ENCODE data around the gene TP73.
A peak's percentile ranks its signal among the peaks of the same experiment; 100 is the strongest.
"Not testable (repeated sequence)": the region's sequence is repeated elsewhere in the genome, so short reads cannot be mapped to it uniquely, and the experiment has no call there.

TP73 gene

DNA sequence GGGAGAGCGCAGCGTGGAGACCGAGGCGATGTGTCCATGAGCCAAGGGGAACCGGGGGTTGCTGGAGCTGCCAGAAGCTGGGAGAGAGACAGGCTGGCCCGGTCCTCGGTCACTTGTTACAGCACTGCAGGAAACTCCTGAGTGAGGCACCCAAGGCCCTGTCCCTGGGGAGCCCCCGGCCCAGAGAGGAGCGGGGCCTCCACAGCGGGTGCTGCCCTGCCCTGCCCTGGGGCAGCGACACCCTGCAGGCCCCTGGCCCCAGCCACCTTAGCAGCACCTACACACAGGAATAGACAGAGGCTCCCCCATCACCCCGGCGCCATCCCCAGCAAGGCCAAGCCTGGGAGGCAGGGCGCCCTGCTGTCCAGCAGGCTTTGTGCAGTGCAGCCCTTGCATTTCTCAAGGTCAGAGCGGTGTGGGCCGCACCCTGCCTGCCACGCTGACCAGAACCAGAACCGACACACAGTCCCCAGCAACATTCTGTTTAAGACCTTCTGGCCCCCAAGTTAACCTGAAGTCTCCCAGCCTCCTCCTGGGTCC, 34.4 kb upstream of the TP73 start:
- ChIA-PET CTCF (interaction anchor here (0.6 to 4.8 kb wide), 9 partner anchors 8 to 165 kb away, joined by 3 to 55 read pairs (median 5); no protein-coding TSS in a partner anchor), POLR2A (no interaction called here)
- TF ChIP-seq, protein P1, sequence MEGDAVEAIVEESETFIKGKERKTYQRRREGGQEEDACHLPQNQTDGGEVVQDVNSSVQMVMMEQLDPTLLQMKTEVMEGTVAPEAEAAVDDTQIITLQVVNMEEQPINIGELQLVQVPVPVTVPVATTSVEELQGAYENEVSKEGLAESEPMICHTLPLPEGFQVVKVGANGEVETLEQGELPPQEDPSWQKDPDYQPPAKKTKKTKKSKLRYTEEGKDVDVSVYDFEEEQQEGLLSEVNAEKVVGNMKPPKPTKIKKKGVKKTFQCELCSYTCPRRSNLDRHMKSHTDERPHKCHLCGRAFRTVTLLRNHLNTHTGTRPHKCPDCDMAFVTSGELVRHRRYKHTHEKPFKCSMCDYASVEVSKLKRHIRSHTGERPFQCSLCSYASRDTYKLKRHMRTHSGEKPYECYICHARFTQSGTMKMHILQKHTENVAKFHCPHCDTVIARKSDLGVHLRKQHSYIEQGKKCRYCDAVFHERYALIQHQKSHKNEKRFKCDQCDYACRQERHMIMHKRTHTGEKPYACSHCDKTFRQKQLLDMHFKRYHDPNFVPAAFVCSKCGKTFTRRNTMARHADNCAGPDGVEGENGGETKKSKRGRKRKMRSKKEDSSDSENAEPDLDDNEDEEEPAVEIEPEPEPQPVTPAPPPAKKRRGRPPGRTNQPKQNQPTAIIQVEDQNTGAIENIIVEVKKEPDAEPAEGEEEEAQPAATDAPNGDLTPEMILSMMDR (IDR thresholded peaks at IDR 0.05; ENCODE audit: control extremely low read depth, extremely low read depth, low read depth, missing control alignments), result no peak
- DNase-seq (ENCODE audit: extremely low spot score), result no peak

DNA sequence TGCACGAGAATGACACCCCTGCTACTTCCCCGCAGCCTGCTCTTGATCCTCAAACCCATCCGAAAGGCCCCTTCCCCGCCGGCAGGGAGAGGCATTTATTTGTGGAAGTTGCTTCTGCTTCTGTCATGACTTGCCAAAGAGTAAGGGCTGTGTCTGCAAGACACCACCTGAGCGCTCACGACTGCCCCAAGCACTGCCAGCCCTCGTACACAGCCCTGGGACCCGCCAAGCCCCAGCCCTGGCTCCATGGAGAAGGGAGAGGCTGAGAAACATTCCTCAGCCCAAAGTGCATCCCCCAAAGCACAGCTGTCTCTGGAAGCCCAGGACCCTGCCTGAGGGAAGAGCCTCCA, 33.8 kb upstream of the TP73 start:
- CTCF ChIA-PET, result interaction anchor here (0.6 to 6.4 kb wide), 31 partner anchors 9 to 165 kb away, joined by 3 to 71 read pairs (median 4); no protein-coding TSS in a partner anchor
- TF ChIP-seq, protein P1 (IDR thresholded peaks at IDR 0.05; ENCODE audit: control extremely low read depth, extremely low read depth, low read depth, missing control alignments), result no peak
- POLR2A ChIA-PET, result no interaction called here
- no peak for DNase-seq (ENCODE audit: extremely low spot score)

DNA sequence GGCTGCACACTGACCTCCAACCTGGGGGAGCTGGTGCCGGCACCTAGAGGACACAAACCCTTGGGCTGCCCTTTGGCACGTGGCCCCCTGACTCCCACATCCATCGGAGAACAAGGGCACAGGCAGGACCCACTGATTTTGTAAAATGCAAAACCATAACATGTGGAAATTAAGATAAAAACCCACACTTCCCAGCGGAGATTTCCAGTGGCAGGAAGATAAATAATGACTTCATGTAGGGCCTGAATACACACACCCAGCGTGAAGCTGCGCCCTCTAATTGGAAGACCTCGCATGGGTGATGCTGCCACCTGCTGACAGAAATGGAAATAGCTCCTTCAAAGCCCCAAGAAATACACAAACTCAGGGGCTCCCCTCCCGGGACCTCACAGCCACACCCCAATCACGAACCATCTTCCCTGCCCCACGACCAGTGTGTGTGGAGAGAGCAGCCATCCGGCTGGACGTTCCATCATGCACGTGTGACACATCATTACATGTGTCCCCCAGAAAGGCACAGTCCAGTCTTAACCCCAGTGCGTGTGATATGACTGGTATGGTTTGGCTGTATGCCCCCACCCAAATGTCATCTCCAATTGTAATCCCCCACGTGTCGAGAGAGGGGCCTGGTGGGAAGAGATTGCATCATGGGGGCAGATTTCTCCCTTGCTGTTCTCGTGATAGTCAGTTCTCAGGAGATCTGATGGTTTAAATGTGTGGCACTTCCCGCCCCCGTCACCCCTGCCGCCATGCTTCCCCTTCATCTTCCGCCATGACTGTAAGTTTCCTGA, 33.2 kb upstream of the TP73 start:
- ChIA-PET POLR2A (no interaction called here), CTCF (interaction anchor here (0.6 to 6.4 kb wide), 35 partner anchors 9 to 1237 kb away, joined by 3 to 71 read pairs (median 4); no protein-coding TSS in a partner anchor)
- TF ChIP-seq, protein P1 (IDR thresholded peaks at IDR 0.05; ENCODE audit: control extremely low read depth, extremely low read depth, low read depth, missing control alignments), result peak; percentile 82
- DNase-seq (ENCODE audit: extremely low spot score), result peak; percentile 81

DNA sequence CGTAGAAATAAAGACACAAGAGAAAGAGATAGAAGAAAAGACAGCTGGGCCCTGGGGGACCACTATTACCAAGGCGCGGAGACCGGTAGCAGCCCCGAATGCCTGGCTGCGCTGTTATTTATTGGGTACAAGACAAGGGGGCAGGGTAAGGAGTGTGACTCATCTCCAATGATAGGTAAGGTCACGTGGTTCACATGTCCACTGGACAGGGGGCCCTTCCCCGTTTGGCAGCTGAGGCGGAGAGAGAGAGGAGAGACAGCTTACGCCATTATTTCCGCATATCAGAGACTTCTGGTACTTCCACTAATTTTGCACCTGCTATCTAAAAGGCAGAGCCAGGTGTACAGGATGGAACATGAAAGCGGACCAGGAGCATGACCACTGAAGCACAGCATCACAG, 31.6 kb upstream of the TP73 start:
- TF ChIP-seq, protein P1 (IDR thresholded peaks at IDR 0.05; ENCODE audit: control extremely low read depth, extremely low read depth, low read depth, missing control alignments), result no peak
- CTCF ChIA-PET, result interaction anchor here (0.8 to 6.4 kb wide), 19 partner anchors 10 to 1239 kb away, joined by 3 to 71 read pairs (median 6); no protein-coding TSS in a partner anchor
- POLR2A ChIA-PET, result no interaction called here
- no peak for DNase-seq (ENCODE audit: extremely low spot score)

DNA sequence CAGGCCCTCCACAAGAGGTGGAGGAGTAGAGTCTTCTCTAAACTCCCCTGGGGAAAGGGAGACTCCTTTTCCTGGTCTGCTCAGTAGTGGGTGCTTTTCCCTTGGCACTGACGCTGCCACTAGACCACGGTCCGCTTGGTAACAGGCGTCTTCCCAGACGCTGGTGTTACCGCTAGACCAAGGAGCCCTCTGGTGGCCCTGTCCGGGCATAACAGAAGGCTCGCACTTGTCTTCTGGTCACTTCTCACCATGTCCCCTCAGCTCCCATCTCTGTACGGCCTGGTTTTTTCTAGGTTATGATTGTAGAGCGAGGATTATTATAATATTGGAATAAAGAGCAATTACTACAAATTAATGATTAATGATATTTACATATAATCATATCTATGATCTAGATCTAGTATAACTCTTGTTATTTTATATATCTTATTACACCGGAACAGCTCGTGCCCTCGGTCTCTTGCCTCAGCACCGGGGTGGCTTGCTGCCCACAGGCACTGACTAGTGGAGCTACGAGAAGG, 31.1 kb upstream of the TP73 start:
- POLR2A ChIA-PET; DNase-seq (ENCODE audit: extremely low spot score): not testable (repeated sequence)
- CTCF ChIA-PET, result interaction anchor here (0.7 to 6.4 kb wide), 15 partner anchors 10 to 168 kb away, joined by 3 to 71 read pairs (median 7); no protein-coding TSS in a partner anchor

DNA sequence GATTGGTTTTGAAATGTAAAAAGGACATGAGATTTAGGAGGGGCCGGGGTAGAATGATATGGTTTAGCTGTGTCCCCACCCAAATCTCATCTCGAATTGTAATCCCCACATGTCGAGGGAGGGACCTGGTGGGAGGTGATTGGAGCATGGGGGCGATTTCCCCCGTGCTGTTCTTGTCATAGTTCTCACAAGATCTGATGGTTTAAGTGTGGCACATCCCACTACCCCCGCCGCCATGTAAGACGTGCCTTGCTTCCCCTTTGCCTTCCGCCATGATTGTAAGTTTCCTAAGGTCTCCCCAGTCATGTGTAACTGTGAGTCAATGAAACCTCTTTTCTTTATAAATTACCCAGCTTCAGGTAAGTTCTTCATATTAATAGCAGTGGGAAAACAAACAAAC, 30.2 kb upstream of the TP73 start:
- CTCF ChIA-PET, result interaction anchor here (0.7 to 6.4 kb wide), 11 partner anchors 9 to 169 kb away, joined by 3 to 71 read pairs (median 8); no protein-coding TSS in a partner anchor
- POLR2A ChIA-PET, result not testable (repeated sequence)

DNA sequence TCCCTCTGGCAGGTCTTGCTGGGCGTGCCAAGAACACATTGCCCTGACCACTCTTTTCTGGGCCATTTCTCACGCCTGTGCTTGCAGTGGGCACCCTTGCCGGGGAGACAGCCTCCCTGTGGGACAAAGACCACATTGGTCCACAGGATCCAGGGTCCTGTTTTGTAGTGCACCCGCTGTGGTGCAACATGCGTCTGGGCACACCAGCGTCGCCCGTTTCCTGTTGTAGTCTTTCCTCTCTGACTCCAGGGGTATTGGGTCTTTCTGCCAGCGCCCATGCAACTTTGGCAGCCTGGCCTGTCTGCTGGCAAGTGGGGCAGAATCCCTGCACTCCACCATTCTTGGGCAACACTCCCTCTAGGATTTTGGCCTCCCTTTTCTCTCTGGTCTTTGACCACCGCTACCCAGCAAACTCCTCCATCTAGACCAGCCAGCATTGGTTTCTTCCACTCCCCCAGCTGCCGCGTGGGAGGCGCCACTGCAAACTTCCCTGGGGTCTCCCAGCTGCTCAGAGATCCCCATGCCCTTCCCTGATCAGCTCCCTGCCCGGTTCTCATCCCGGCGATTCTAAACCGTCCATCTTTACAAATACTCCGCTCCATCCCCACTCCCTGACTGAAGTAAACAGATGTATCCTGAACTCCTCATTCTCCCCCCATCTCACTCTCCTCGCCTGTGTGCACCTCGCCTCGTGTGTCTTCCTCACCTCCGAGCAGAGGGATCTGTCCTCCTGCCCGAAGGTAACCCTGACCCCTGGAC, 28.7 kb upstream of the TP73 start:
- no peak for DNase-seq (ENCODE audit: extremely low spot score)
- TF ChIP-seq, protein P1 (IDR thresholded peaks at IDR 0.05; ENCODE audit: control extremely low read depth, extremely low read depth, low read depth, missing control alignments), result no peak
- CTCF ChIA-PET, result interaction anchor here (1.0 to 6.4 kb wide), 3 partner anchors 58 to 133 kb away, joined by 3 to 71 read pairs (median 4); no protein-coding TSS in a partner anchor
- POLR2A ChIA-PET, result no interaction called here

More for the DNA sequence above, 30.2 kb upstream of the TP73 start:
- DNase-seq (ENCODE audit: extremely low spot score), result not testable (repeated sequence)
